Transverse colon (tissue), 4 donors: ENCODE data around the gene OARD1.

Source experiments
- EP300 ChIP-seq: sonication (generic); formaldehyde crosslinking; IDR thresholded peaks from one replicate; pipeline ENCODE4 v1.6.1; 2017; ENCODE audit warnings: antibody characterized with exemption, low read depth
- POLR2A ChIP-seq: fragments of 450-650 bp; IDR thresholded peaks from one replicate; pipeline ENCODE4 v1.6.1; 2016; ENCODE audit warnings: antibody characterized with exemption, mild to moderate bottlenecking, moderate library complexity
- POLR2AphosphoS5 ChIP-seq, 3 donors: sonication (generic); formaldehyde crosslinking; IDR thresholded peaks; one replicate each; pipeline ENCODE4 v1.6.1; 2016; ENCODE audit warnings: antibody characterized with exemption in 3 of 3
- TF ChIP-seq, protein P1 (sequence below), 5 experiments: fragments of 200-600 bp in 3 of 5; fragments of 450-650 bp in 2 of 5; sonication (generic) in 3 of 5; IDR thresholded peaks; 1 replicate in 2 of 5; 2 replicates in 3 of 5; pipeline ENCODE4 v1.5.1; 2016 to 2017; ENCODE audit warnings: antibody characterized with exemption in 5 of 5, inconsistent platforms in 3 of 5, mild to moderate bottlenecking in 2 of 5, moderate library complexity in 1 of 5

DNA sequence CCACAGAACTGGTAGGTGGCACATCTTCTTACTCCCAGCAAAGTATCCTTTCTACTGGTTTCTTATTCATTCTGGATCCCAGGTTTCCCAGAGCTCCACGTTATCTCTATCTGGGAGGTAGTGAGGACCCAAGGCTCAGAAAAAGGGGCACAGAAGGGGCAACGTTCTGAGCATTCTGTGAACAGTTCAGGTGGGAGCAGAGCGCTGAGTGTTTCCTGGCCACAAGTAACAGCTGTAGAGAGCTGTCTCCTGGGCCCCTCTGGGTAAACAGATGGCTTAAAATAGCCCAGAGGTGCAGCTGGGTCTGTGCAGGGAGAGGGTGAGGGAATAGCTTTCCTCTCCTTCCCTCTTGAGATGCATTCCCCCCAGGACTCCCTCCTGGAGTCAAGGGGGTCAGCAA, 17.0 kb downstream of the OARD1 start:
- TF ChIP-seq, protein P1, sequence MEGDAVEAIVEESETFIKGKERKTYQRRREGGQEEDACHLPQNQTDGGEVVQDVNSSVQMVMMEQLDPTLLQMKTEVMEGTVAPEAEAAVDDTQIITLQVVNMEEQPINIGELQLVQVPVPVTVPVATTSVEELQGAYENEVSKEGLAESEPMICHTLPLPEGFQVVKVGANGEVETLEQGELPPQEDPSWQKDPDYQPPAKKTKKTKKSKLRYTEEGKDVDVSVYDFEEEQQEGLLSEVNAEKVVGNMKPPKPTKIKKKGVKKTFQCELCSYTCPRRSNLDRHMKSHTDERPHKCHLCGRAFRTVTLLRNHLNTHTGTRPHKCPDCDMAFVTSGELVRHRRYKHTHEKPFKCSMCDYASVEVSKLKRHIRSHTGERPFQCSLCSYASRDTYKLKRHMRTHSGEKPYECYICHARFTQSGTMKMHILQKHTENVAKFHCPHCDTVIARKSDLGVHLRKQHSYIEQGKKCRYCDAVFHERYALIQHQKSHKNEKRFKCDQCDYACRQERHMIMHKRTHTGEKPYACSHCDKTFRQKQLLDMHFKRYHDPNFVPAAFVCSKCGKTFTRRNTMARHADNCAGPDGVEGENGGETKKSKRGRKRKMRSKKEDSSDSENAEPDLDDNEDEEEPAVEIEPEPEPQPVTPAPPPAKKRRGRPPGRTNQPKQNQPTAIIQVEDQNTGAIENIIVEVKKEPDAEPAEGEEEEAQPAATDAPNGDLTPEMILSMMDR (IDR thresholded peaks at IDR 0.05): no peak
- TF ChIP-seq POLR2A (no peak), POLR2AphosphoS5 (IDR thresholded peaks at IDR 0.05) (no peak), EP300 (no peak)
